A673 (cell line): ENCODE measurements around the gene SLC7A8.

Experiments used
- EZH2 ChIP-seq: fragments of 200-600 bp; sonication (generic); IDR thresholded peaks from 2 replicates; pipeline ENCODE4 v1.6.1; 2017; ENCODE audit warnings: borderline replicate concordance, low read depth, mild to moderate bottlenecking, mixed read lengths, antibody characterized with exemption, low read length; ENCODE audit not compliant: poor library complexity, severe bottlenecking
- TF ChIP-seq, protein P1 (sequence below): fragments of 300-800, 200-600 bp; sonication (generic); conservative IDR thresholded peaks from 2 replicates; pipeline ENCODE4 v1.5.1; 2017; ENCODE audit warnings: low read depth, mild to moderate bottlenecking, antibody characterized with exemption, low read length, moderate library complexity, mixed read lengths

DNA sequence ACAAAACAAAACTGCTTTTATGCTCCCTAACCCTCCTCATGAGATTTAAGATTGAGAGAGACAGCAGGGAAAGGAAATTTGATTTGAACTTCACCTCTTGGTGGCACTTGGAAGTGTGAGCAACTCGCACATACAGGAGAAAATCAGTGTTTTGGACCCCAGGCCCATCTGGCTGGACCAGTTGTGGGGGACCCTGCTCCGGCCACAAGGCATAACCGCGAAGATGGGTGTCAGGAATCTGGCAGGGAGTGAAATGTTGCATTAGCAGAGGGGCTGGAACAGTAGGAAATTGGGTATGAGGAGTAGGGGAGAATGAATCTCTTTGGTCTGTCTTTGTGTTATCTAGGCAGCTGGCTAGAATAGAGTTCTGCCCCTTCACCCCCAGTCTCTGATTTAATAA, 79.9 kb downstream of the SLC7A8 start:
- TF ChIP-seq, protein P1, sequence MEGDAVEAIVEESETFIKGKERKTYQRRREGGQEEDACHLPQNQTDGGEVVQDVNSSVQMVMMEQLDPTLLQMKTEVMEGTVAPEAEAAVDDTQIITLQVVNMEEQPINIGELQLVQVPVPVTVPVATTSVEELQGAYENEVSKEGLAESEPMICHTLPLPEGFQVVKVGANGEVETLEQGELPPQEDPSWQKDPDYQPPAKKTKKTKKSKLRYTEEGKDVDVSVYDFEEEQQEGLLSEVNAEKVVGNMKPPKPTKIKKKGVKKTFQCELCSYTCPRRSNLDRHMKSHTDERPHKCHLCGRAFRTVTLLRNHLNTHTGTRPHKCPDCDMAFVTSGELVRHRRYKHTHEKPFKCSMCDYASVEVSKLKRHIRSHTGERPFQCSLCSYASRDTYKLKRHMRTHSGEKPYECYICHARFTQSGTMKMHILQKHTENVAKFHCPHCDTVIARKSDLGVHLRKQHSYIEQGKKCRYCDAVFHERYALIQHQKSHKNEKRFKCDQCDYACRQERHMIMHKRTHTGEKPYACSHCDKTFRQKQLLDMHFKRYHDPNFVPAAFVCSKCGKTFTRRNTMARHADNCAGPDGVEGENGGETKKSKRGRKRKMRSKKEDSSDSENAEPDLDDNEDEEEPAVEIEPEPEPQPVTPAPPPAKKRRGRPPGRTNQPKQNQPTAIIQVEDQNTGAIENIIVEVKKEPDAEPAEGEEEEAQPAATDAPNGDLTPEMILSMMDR: no peak
- no peak for TF ChIP-seq EZH2
